Adipose tissue (tissue), 3 donors: Measurements from ENCODE around the gene FABP1. TPM values are rescaled to one million over a fixed set of nuclear protein-coding genes. Genes with fewer than 3 reads are reported as not detected.

Experiments
- H3K27ac ChIP-seq: one replicate; pipeline ENCODE4 v1.5.1; 2013; ENCODE audit warnings: low read depth, low read length
- WGBS, 3 donors: extraction: QIAGEN DNeasy Blood & Tissue Kit; methylation state at CpG; one replicate each; pipeline ENCODE4 v1.1.7; 2013; 5-methylcytosine and 5-hydroxymethylcytosine counted together
- polyA plus RNA-seq, 3 donors: library from polyadenylated mRNA; stranded (reverse); fragments of 200-250 nt; gene quantifications; one replicate each; pipeline ENCODE4 v1.2.3, GENCODE V29; 2013
- donor health status: healthy with polysubstance abuse.
- donor health status: Bipolar disorder and iron deficiency.
- donor health status: healthy.

FABP1 gene
- polyA plus RNA-seq, 3 donors: 1.1 to 4.7 (median 3.7) TPM

DNA sequence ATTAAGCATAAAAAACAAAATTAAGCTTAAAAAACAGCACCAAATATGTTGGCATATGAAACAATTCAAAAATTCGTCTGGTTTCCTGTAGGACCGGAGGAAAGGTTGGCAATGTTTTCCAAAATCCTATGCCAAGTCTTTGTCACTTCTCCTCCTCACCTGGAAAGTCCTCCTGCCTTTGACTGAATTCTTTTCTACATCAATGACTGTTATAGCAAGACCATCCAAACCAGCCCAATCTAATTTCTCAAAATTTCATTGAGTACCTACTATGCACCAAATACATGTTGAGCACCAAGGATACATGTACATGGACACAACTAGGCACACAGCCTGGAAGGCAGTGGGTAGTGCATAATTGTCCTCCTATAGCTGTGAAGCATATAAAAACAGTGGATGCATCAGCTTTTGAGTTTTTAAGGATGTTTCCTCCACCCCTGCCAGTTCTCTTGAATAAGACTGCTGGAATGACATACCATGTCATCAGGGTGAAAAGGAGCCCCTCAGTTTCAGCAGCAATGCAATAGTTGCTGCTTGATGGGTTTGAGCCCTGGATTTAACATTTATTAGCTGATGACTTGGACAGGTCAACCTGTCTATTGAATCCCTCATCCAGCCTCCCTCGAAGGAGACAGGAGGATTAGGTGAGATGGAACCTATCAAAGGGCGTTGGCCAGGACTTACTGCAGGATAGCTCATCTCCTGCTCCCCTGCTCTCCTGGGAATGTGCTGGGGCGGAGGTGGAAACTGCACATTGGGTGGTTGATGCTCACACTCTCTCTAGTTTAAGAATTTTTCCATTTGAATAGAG lies 4.5 kb downstream of the FABP1 start:
- H3K27ac ChIP-seq: no peak overlapping the region
- WGBS, 3 donors: 56 to 77% (median 67%) methylated on average over 5 of the region's 5 CpGs

DNA sequence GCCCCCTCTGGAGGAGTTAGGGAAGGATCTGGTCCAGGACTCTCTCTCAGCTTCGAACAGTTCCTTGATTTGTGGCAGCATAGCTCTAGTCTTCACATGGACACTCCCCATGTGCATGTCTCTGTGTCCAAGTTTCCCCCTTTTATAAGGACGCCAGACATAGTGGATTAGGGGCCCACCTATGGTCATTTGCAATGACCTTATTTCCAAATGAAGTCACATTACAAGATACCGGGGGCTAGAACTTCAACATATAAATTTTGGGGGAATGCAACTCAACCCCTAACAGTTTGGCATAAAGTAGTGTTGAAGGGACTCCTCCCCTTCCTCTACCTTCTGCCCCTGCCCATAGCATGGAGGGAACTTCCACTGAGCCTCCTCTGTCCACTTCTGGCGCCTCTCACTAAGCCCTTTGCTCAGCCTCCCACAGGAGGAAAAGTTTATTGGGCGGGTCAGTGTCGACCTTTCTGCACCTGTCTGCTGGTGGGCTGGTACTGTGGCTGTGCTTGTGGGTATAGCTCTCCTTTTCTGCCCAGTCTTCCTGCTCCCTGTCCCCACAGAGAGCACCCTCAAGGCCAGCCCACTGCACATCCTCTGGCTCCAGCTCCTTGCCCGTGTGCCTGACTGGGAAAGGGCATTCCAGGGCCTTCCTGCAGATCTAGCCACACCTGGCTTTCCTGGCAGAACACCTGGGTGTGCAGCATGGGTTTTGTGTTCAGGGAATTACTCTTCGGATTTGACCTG lies 5.5 kb downstream of the FABP1 start:
- 77 to 84% (median 82%) methylated on average over 8 of the region's 8 CpGs for WGBS, 3 donors
- H3K27ac ChIP-seq: no peak overlapping the region

DNA sequence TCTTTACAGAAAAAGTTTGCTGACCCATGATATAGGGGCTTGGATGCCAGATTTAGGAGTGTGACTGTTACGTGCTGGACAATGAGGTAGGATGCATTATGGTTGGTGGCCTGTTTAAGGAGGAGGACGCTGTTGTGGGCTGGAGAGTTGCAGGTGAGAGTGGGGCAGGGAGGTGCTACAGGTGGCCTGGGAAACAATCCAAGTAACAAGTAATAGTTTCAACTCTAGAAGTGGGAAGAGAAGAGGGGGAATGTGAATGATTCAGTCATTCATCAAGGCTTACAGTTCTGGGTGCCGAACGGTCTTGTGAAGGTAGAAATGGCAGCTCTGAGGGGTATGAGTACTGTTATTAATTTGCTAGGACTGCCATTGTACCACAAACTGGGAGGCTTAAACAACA lies 6.2 kb downstream of the FABP1 start:
- 91 to 93% (median 91%) methylated on average over 4 of the region's 4 CpGs for WGBS, 3 donors
- H3K27ac ChIP-seq: no peak overlapping the region

DNA sequence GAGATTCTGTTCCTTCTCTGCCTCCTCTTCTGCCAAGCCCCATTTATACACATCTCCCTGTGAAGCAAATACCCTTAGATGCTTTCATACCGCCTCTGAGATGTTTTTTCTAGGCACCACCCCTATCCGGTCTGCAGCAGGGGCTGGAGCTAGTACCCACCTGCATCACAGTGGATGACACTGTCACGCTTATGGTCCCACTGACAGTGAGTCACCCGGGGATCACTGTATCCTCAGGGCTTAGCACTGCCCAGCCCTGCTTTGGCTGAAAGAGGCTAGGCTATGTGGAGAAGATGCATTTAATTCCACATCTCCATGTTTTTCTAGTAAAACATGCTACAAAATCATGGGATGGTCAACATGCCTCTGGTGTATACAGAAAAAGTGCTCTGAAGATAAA lies 9.9 kb downstream of the FABP1 start:
- 82 to 90% (median 86%) methylated on average over 4 of the region's 4 CpGs for WGBS, 3 donors

DNA sequence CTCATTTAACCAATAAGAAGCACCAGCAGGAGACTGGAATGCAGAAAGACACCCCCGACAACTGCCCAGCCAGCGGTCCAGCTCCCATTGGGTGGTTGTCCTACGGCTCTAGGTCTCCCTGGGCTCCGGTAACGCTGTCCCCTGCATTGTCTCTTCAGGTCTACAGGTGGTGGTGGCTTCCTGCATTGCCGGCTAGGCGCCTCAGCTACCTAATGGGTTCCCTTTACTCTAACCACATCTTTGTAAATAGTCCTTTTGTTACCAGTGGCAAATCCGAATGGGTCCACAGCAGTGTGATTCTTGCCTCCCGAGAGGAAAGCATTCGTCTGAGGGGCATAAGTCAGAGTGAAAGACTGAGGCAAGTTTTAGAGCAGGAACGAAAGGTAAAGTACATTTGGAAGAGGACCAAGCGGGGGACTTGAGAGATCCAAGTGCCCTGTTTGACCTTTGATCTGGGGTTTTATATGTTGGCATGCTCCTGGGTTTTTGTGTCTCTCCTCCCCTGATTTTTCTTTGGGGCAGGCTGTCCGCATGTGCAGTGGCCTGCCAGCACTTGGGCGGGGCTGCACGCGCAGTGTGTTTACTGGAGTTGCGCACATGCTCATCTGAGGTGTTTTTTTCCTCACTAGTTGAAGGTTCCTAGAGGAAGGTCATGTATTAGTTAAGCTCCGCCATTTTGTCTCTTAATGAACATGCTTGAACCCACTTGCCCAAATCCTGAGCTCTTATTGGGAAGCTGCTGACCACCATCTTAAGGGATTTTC lies 11.0 kb downstream of the FABP1 start:
- no peak overlapping the region for H3K27ac ChIP-seq
- WGBS, 3 donors: 90 to 91% (median 91%) methylated on average over 18 of the region's 18 CpGs

More for the DNA sequence above, 9.9 kb downstream of the FABP1 start:
- H3K27ac ChIP-seq: no peak overlapping the region

DNA sequence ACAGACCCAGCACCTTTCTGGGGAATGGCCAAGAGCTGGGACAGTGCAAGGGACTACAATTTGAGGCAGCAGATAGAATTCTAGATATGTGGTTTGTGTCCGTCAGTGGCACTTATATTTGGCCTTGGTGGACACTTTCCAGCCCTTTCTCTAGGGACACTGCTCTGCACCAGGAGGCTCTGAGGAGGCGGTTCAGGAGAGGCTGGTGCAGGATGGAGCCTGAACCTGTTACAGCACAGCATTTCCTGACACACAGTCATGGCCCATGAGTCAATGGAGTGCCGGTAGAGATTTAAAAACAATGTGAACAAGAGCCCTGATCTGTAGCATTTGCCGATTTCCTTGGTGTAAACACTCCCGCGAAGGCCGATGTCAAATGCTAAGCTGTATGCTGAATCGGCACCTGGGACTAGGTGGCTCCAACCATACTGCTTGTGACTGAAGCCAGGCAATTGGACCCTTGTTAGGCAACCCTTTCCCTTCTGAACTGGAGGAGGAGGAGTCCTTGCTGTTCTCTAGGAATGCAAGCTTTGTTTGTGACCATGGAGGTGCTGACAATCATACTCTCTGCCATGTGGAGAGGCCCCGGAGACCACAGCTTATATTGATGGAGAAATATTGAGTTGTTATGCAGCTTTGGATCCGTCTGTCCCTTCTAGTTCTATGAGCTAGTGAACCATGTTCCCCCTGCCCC lies 11.9 kb downstream of the FABP1 start:
- H3K27ac ChIP-seq: no peak overlapping the region
- 77 to 93% (median 85%) methylated on average over 10 of the region's 10 CpGs for WGBS, 3 donors

DNA sequence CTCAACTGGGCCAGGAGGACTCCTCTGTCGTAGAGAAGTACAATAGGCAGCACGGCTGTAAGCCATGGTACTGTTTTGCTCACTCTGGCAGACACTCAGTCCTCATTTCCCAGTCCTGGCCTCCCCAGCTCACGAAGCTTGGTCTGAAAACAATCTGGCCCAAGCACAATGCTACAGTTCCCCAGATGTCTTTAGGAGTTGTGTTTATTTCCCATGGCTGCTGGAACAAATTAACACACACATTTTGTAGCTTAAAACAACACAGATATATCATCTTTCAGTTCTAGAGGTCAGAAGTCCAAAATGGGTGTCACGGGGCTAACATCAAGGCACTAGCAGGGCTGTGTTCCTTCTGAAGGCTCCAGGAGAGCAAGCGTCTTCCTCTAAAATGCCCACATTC lies 13.0 kb downstream of the FABP1 start:
- 58 to 66% (median 58%) methylated on average over 5 of the region's 5 CpGs for WGBS, 3 donors
- H3K27ac ChIP-seq: no peak overlapping the region

DNA sequence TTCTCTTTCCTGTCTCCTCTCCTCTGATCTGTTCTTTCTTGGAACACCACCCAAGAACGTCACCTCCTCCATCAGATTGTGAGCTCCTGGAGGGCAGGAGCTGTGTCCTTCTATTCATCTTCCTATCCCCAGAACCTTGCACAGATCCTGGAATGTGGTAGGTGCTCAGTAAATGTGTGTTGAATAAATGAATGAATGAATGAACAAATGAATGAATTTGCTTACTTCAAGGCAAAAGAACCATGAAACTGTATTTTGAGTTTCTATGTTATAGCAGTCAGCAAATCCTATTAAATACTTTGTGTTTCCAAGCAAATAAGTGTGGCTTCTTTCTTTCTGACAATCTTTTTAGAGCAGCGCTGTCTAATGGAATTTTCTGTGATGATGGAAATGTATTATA lies 14.8 kb downstream of the FABP1 start:
- WGBS, 3 donors: 84 to 92% (median 90%) methylated on average over 2 of the region's 2 CpGs
- H3K27ac ChIP-seq: no peak overlapping the region

DNA sequence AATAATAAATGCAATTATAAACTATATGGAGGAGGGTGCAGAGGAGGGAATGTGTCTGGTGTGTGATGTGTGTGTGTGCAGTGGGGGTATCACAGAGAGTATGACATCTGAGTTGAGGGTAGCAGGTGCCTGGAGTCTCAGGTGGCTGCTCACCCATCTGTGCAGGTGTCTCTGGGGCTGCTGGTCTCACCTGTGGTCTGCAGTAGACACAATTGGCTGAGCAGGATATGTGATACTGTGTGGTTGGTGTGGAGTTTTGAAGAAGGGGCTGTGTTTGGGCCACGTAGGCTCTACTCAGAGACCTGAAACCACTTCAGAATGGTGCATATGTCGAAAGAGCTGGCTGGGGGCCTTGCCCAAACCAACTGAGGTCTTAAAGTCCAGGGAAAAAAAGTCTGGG lies 17.0 kb downstream of the FABP1 start:
- WGBS, 3 donors: 74 to 80% (median 77%) methylated on average over 2 of the region's 2 CpGs
- no peak overlapping the region for H3K27ac ChIP-seq

DNA sequence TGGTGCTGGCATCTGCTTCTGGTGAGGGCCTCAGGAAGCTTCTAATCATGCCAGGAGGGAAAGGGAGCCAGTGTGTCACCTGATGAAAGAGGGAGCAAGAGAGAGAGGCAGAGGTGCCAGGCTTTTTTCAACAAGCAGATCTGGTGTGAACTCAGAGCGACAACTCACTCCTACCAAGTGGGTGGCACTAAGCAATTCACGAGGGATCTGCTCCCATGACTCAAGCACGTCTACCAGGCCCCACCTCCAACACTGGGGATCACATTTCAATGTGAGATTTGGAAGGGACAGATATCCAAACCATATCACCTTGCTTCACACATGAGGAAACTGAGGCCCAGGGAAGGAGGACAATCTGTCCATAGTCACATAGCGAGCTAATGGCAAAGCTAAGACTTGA lies 19.1 kb downstream of the FABP1 start:
- 75 to 79% (median 78%) methylated on average over 4 of the region's 4 CpGs for WGBS, 3 donors
- H3K27ac ChIP-seq: no peak overlapping the region

DNA sequence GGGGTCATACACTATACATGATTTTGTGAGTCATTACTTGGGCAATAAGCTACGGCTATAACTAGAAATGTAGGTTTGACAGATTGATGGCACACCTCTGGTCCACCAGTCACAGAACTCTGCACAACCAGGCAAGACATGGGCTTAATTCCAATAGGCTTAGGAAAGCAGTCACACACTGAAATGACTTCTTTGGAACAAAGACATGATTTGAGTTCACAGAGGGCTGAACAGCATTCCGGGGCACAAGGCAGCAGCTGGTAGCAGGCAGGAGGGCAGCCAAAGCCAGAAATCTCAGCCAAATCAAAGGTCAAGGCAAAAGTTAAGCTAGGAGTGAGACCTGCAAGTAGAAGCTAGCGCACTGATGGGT lies 27.4 kb downstream of the FABP1 start:
- H3K27ac ChIP-seq: no peak overlapping the region
- WGBS, 3 donors: 65 to 81% (median 80%) methylated on average over 3 of the region's 3 CpGs

DNA sequence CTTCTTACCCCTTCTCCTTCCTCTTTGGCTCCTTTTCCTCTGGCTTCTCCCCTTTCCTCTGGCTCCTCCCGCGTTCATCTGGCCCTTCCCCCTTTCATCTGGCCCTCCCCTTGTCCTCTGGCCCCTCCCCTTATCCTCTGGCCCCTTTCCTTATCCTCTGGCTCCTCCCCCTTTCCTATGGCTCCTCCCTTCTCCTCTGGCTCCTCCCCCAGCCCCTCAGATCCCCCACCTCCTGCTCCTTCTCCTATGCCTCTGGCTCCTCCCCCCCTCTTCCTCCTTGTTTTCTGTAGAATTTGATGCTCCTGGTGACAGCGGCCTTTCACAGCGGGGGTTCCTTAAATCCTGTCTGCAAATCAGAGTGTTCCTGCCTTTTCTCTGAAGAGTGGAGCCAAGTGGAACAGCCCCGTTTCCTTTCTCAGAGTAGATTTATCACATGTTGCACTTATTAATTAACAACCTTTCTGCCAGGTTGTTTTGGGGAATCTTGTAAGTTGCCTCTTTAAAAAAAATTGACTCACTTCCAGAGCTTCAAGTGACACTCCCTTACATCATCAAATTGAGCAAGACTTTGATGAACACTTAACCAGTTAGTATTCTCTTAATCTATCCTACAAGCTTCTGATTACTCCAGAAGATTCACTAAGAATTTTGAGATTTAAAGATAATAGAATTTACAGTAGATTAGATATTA lies 27.9 kb downstream of the FABP1 start:
- 27 to 48% (median 47%) methylated on average over 5 of the region's 5 CpGs for WGBS, 3 donors

DNA sequence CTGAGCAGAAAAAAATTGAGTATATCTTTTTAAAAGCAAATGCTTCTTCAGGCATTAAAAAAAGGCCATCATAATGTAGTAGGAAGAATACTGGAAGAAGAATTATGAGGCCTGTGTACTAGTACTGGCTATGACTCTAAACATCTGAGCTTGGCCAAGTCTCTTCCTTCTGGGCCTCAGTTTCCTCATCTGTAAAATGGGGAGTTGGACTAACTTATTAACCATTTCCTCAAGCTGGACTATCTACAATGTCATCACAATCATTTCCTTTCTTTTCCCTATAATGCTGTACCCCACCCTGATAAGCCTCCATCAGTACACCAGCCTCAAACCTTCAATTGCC lies 29.3 kb downstream of the FABP1 start:
- H3K27ac ChIP-seq: no peak overlapping the region

More for the DNA sequence above, 27.9 kb downstream of the FABP1 start:
- H3K27ac ChIP-seq: no peak overlapping the region

DNA sequence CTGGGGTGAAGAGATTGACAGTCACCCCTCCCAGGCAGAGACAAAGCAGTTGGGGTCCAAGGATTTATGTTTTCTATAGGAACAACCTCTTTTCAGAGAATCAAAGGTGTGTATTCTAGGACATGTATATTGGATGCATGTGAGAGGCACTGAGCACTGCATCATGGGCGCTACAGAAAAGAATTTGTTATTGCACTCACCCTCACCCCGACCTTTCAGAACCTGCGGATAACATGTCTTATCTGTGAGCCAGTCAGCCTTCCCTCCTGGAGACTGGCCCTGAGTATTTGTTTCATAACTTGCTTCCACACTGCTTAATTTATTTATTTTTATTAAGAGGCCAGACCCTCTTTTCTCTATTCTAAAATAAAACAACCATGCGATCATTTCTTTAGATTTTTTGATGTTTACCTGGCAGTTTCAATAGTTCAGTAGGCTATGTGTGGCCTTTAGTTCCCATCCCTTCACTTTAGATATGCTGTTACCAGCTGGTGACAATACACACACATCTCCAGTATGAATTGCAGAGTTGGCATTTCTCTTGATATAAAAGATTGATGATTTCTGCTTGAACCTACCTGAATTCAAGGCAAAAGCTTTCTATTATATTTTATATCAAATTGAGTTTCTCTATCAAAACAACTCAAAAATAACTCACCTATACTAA lies 29.8 kb downstream of the FABP1 start:
- no peak overlapping the region for H3K27ac ChIP-seq
- WGBS, 3 donors: 49 to 87% (median 79%) methylated on average over 4 of the region's 4 CpGs

DNA sequence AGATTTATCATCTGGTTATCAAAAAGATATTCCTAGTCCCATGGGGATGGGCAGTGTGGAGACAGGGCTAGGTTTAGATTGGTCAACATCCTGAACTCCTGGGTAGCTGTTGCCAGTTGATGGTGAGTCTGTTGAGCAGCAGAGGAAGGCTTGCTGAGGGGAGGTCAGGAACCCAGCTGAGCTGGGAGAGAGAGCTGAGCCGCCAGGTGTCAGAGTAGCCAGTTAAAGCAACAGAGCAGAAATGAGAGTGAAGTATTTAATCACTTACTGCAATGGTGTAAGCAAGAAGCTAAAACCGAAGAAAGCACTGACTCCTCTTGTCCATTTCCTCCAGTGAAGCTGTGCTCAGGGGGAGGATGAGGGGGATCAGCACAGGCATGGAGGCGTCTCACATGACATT lies 30.7 kb downstream of the FABP1 start:
- WGBS, 3 donors: 72 to 78% (median 76%) methylated on average over 3 of the region's 3 CpGs

DNA sequence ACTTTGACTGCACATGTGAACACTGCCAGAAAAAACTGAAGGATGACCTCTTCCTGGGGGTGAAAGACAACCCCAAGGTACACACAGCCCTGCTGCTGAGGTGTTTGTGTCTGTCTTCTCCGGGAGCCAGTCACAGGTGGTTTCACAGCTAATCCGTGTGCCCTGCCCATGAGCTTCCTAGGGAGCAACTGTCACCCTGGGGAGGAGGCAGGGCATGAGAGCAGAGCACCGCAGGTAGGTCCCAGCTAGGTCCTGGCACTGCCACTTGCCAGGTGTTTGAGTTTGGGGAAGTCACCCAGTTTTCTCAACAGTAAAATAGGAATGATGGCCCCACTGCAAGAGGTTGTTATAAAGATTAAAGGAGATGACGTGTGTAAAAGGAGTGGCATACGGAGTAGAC lies 31.2 kb downstream of the FABP1 start:
- 70 to 87% (median 76%) methylated on average over 5 of the region's 5 CpGs for WGBS, 3 donors

More for the DNA sequence above, 30.7 kb downstream of the FABP1 start:
- no peak overlapping the region for H3K27ac ChIP-seq

DNA sequence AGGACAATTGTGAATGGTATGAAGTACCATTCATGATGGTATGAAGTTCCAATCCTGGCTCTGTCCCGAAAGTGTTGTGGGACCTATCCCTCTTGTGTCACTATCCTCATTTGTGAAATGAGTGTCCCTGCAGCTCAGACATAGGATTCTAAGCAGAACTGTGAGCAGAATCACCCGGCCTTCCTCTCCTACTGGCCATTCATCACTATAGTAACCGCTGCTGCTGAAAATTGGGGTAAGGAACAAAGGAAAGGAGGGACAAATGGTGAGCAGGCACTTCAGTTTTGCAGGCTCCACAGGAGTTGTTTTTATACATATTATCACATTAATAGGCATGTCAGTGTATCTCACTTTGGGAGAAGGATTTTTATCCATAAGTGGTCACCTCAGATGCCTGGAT lies 32.8 kb downstream of the FABP1 start:
- no peak overlapping the region for H3K27ac ChIP-seq
- 76 to 88% (median 84%) methylated on average over 3 of the region's 3 CpGs for WGBS, 3 donors

More for the DNA sequence above, 31.2 kb downstream of the FABP1 start:
- H3K27ac ChIP-seq: no peak overlapping the region

DNA sequence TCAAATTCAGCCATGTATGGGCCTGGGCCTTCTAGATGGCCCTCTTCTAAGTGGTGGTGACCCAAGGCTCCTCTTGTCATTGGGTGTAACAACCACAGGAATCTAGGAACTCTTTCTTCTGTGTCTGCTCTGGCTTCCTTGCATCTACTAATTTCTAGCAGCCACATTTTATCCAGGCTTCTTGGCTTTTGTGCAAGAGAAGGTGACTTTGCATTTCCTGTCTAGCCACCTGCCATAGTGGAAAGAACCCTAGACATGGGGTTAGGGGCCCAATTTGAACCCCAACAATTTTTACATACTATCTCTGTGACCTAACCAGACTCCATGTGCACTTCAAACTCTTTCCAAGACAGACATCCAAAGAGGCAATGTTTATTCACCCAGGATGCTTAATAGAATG lies 35.1 kb downstream of the FABP1 start:
- H3K27ac ChIP-seq: no peak overlapping the region
